Neural cell (in vitro differentiated cells): ENCODE measurements around the gene ODC1.

Experiments used
- EP300 ChIP-seq: fragments of 450-650 bp; conservative IDR thresholded peaks from 2 replicates; pipeline ENCODE4 v1.6.1; 2014; ENCODE audit warnings: antibody characterized with exemption, mild to moderate bottlenecking, moderate library complexity; ENCODE audit not compliant: poor library complexity, severe bottlenecking
- EZH2 ChIP-seq: fragments of 200-600, 300-800 bp; shearing (Covaris generic), sonication (generic); IDR thresholded peaks from 2 replicates; pipeline ENCODE4 v1.6.1; 2014; ENCODE audit warnings: antibody characterized with exemption, low read length, borderline replicate concordance, mild to moderate bottlenecking; ENCODE audit not compliant: insufficient read depth, poor library complexity, severe bottlenecking
- MXI1 ChIP-seq: fragments of 450-650 bp; conservative IDR thresholded peaks from 2 replicates; pipeline ENCODE4 v1.6.1; 2014; ENCODE audit warnings: antibody characterized with exemption, mild to moderate bottlenecking; ENCODE audit not compliant: poor library complexity, severe bottlenecking
- POLR2AphosphoS5 ChIP-seq: IDR thresholded peaks from 2 replicates; pipeline ENCODE4 v1.6.1; 2012
- RAD21 ChIP-seq: fragments of 450-650 bp; conservative IDR thresholded peaks from 2 replicates; pipeline ENCODE4 v1.6.1; 2014; ENCODE audit warnings: antibody characterized with exemption, mild to moderate bottlenecking, moderate library complexity
- REST ChIP-seq: IDR thresholded peaks from 2 replicates; pipeline ENCODE4 v1.6.1; 2012; ENCODE audit warnings: borderline replicate concordance
- SMC3 ChIP-seq: fragments of 450-650 bp; conservative IDR thresholded peaks from 2 replicates; pipeline ENCODE4 v1.6.1; 2014; ENCODE audit warnings: antibody characterized with exemption, mild to moderate bottlenecking, moderate library complexity; ENCODE audit not compliant: poor library complexity
- TAF1 ChIP-seq: IDR thresholded peaks from 2 replicates; pipeline ENCODE4 v1.6.1; 2012; ENCODE audit warnings: low read depth
- TF ChIP-seq, protein P1 (sequence below): fragments of 450-650 bp; IDR thresholded peaks from 2 replicates; pipeline ENCODE4 v1.5.1; 2014; ENCODE audit warnings: antibody characterized with exemption, mild to moderate bottlenecking, moderate library complexity; ENCODE audit not compliant: poor library complexity, severe bottlenecking

GRCh38 chr2:10414591-10414990 lies 33.5 kb downstream of the ODC1 start:
- TF ChIP-seq EP300 (no peak), EZH2 (no peak), RAD21 (no peak), REST (no peak), POLR2AphosphoS5 (no peak), SMC3 (no peak), TAF1 (no peak), MXI1 (no peak)
- TF ChIP-seq, protein P1, sequence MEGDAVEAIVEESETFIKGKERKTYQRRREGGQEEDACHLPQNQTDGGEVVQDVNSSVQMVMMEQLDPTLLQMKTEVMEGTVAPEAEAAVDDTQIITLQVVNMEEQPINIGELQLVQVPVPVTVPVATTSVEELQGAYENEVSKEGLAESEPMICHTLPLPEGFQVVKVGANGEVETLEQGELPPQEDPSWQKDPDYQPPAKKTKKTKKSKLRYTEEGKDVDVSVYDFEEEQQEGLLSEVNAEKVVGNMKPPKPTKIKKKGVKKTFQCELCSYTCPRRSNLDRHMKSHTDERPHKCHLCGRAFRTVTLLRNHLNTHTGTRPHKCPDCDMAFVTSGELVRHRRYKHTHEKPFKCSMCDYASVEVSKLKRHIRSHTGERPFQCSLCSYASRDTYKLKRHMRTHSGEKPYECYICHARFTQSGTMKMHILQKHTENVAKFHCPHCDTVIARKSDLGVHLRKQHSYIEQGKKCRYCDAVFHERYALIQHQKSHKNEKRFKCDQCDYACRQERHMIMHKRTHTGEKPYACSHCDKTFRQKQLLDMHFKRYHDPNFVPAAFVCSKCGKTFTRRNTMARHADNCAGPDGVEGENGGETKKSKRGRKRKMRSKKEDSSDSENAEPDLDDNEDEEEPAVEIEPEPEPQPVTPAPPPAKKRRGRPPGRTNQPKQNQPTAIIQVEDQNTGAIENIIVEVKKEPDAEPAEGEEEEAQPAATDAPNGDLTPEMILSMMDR, result no peak
